NOMO-1 treated with dmso at 0.1 percent for 144 hours (cell line): ENCODE results near the gene PAFAH2.
"Not testable (repeated sequence)": the region's sequence is repeated elsewhere in the genome, so short reads cannot be mapped to it uniquely, and the experiment has no call there.

ENCODE experiments used
- DNase-seq: peaks from one replicate; lab custom pipeline; 2025; ENCODE audit not compliant: unreplicated experiment; lab: John Stamatoyannopoulos, UW

PAFAH2 gene

GRCh38 chr1:25943511-25943910 lies 54.4 kb downstream of the PAFAH2 start:
- not testable (repeated sequence) for DNase-seq

DNA sequence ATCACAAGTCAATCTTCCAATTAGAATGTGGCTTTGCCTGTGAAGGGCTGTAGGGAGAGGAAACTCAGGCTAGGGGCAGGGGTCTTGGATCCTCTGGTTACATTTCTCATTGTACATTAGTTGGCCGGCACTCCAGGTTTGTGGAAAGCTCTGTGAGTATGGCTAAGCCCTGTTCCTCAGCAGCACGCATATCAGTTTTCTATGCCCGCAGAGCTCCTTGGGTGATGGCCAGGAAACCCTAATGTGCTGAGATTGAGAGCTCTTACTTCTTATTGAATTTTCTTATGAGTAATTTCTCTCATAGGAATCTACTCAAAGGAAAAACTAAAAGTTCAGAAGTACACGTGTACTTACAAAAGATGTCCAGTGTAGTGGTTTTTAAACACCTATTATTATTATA lies 60.9 kb downstream of the PAFAH2 start:
- DNase-seq: no peak

- no peak for DNase-seq
Measured at GRCh38 chr1:25933479-25934365, 64.1 kb downstream of the PAFAH2 start.

GRCh38 chr1:25932811-25933400 lies 65.0 kb downstream of the PAFAH2 start:
- not testable (repeated sequence) for DNase-seq

GRCh38 chr1:25932321-25932720 lies 65.5 kb downstream of the PAFAH2 start:
- no peak for DNase-seq

GRCh38 chr1:25929016-25929415 lies 68.8 kb downstream of the PAFAH2 start:
- no peak for DNase-seq

DNA sequence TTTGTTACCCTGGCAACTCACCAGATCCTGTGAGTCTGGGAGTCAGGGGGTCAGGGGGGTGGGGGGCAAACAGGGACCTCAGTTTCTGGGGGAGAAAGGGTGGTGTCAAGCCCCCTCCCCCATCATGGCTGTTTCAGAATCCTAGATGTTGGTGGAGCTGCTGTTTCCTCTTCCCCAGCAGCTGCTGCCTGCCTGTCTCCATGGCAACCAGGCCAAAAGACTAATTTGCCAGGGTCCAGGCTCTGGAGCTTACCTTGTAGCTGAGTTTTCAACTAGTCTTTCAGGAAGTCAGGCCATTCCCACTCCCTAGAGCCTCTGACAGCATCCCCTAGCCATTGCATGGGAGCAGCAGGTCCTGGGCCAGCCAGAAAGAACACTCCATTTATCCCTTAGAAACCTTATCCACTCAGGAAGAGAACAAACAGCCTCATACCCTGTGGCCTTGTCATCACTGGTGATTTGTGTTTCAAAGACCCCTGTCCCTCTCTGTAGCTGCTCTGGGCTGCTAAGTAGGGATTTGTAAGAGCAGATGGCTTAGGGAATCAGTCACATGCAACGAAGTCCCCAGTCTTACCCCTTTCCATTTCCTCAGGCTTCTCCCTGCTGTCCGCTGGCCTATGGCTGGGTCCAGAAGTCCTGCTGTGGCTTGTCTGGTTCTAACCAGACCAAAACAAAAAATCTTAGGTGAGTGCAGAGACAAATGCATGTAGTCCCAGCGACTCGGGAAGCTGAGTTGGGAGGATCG lies 70.2 kb downstream of the PAFAH2 start:
- DNase-seq: no peak

GRCh38 chr1:25926731-25927496 lies 70.9 kb downstream of the PAFAH2 start:
- no peak for DNase-seq

DNA sequence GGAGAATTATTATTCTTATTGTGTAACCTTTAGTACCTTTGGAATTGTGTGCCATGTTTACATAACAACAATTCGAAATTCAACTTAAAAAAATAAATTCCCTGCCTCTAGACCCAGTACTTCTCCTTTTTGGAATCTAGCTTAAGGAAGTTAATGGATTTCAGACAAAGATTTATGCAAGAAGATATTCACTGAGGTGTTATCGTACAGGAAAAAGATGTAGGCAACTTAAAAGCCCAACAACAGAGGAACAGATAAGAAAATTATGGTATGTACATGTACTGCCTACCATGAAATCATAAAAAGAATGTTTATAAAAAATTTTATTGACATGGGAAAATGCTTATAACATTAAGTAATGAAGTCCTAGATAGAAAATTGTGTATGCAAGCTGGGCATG lies 73.4 kb downstream of the PAFAH2 start:
- no peak for DNase-seq

DNA sequence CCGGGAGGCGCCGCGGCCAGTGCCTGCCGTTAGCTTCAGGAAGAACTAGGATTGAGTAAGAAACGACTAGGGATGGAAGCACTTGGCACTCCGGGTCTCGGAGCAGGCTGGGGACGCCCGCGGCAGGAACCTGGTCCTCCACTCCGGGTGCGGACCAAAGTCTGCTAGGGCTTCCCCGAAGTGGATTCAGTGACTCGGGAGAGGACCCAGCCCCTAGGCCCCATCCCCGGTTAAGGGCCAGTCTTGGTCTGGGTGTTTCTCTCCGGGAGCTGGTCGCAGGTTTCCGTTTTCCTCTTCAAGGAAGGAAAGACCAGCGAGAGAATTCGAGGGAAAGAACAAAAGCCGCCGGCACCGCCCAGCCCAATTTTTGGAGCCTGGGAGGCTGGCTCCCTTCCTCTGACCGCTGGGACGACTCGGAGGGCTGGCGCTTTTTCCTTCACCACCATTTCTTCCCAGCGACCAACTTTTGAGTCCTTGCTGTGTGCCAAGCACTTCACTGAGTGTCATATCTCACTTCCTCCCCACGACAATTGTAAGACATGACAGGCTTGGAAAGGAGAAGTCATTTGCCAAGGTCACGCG lies 74.8 kb downstream of the PAFAH2 start:
- peak; percentile 30 for DNase-seq

GRCh38 chr1:25922056-25922970 lies 75.5 kb downstream of the PAFAH2 start:
- peak; percentile 53 for DNase-seq

DNA sequence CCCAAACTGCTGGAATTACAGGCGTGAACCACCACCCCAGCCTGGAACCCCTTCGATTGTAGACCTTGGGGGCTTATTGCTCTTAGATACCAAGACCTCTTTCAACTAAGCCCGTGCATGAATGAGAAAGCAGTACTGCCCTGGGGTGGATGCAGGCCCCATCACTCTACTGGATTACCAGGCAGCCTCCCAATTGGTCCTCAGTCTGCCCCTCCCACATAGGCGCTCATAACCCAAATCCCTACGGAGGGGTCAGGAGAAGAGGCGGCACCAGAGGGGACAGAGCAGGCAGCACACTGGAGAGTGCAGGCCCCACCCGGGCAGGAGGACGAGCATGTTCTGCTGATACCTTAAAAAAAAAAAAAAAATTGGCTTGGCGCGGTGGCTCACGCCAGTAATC lies 79.2 kb downstream of the PAFAH2 start:
- no peak for DNase-seq

GRCh38 chr1:25917996-25918395 lies 79.9 kb downstream of the PAFAH2 start:
- DNase-seq: no peak

GRCh38 chr1:25916460-25916859 lies 81.4 kb downstream of the PAFAH2 start:
- DNase-seq: no peak

DNA sequence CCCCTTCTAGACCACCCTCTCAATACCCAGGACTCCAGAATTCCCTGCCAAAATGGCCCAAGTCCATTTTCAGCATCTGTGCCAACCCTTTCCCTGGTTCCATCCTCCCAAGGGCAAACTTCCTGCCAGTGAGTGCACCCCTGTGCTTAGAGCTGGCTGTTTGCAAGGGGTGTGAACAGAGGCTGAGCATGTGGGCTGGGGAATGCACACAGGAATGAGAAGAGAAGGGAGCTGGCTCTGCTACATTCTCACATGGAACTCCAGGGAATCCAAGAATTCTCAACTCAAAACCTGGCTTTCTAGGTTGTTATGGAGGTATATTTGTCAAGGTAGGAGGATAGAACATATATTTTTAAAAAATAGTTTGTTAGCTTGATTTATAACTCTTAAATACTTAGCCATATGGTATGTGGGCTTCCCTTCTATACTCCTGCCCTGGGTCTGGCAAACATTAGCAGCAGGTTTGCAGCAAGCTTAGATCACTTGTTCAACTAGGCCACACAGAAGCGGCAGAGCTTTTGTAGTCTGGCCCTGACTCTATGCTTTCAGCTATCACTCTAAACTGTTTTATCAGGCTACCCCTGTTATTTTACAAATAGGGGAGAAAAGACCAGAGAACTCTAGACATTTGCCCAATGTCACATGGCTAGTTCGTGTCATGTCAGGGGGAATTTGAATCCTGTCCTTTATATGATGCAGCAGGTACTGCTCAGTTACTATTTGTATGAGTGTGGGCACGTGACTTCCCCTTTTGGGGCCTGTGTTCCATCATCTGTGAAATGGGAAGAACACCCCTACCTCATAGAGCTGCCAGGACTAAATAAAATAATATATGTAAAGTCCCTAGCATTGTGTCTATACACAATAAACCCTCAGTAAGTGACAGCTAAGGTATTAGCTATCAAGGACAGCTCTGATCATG lies 83.5 kb downstream of the PAFAH2 start:
- DNase-seq: no peak

DNA sequence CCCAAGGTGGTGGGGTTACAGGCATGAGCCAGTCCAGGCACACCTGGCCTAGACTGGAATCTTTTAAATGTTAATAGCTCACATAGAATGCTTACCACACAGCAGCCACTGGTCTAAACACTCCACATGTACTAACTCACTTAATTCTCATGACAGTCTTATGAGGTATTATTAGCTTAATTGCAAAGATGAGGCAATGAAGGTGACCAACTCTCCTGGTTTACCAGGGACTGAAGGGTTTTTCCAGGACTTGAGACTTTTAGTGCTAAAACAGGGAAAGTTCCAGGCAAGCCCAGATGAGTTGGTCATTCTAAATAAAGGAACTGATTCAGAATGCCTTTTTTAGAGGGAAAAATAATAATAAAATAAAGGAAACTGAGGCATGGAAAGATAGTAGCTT lies 84.7 kb downstream of the PAFAH2 start:
- DNase-seq: no peak

GRCh38 chr1:25912076-25912831 lies 85.6 kb downstream of the PAFAH2 start:
- DNase-seq: no peak

GRCh38 chr1:25911162-25911561 lies 86.7 kb downstream of the PAFAH2 start:
- no peak for DNase-seq
